ENCODE results near the gene MAFB.
"Not testable (repeated sequence)": the region's sequence is repeated elsewhere in the genome, so short reads cannot be mapped to it uniquely, and the experiment has no call there.

MAFB gene

GRCh38 chr20:40689100-40689942 is at the start of gene MAFB:
TSS of gene MAFB (minus strand) at chr20:40689236. CDS start at chr20:40688850, 386 bp downstream.
- in situ Hi-C loops (cut with MboI; ENCODE audit: low sequenced_read_pairs) = loop anchor here (25.0 kb wide), 1 partner anchor 802 kb away; no protein-coding TSS in a partner anchor

GRCh38 chr20:40736468-40736867 is 47.4 kb upstream of the MAFB start:
- in situ Hi-C loops (cut with MboI; ENCODE audit: low sequenced_read_pairs) = not testable (repeated sequence)

GRCh38 chr20:40728996-40729395 is 40.0 kb upstream of the MAFB start:
- in situ Hi-C loops (cut with MboI; ENCODE audit: low sequenced_read_pairs) = no loop called here

GRCh38 chr20:40728470-40728869 is 39.4 kb upstream of the MAFB start:
- in situ Hi-C loops (cut with MboI; ENCODE audit: low sequenced_read_pairs) = no loop called here

DNA sequence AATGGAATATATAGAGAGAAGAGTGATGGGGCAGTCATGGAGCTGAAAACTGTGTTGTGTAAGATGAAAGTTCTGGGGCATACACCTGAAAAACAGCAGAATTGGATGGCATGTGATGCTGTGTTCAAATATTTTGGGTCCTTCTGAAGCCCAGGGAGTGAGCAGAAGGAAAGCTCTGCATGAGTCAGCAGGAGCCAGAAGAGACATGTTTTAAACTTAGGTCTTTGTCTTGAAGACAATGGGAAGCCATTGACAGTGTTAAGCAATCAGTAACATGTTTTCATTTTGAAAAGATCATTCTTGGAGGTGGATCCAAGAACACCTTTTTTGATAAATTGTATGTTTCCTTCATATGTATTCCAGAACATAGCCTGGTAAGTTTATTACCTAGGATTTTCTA is 38.9 kb upstream of the MAFB start:
- in situ Hi-C loops (cut with MboI; ENCODE audit: low sequenced_read_pairs) = no loop called here

- in situ Hi-C loops (cut with MboI; ENCODE audit: low sequenced_read_pairs) = no loop called here
These were observed 37.7 kb upstream of the MAFB start for GRCh38 chr20:40726776-40727175.

DNA sequence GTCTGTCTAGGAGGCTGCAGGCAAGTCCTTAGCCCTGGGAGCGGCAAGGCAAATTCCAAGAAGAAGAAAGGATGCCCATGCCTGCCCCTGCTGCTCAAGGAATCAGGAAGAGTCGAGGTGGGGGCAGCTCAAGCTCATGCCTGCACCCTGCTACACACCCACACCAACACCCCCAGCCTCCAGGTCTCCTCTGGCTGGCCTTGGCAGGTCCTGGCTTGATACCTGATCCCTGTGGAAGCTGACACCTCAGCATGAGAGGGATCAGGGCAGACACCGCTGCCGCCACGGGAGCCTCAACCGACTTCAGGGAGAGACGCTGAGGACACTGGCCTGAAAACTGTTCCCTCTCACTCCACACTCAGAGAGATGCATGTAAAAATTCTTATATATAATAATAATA is 35.5 kb upstream of the MAFB start:
- in situ Hi-C loops (cut with MboI; ENCODE audit: low sequenced_read_pairs) = no loop called here

- in situ Hi-C loops (cut with MboI; ENCODE audit: low sequenced_read_pairs) = no loop called here
These were observed 31.8 kb upstream of the MAFB start for GRCh38 chr20:40720826-40721225.

DNA sequence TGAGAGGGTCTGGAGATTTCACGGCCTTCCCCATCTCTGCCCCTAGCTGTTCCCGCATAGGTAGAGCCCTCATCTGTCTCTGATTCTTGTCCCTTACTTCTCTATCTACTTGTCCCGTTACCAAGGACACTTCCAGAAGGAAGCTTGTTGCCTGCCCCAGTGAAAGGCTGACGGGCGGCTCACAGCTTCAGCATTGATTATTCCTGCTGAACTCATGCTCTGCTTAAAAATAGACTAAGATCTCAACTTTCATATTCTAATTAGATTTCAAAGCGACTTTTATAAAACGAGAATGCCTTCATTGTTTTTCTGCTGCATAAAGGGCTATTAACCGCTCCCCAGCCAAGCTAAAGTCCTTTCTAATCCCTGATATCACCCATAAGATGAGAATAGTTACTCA is 31.1 kb upstream of the MAFB start:
- in situ Hi-C loops (cut with MboI; ENCODE audit: low sequenced_read_pairs) = no loop called here

DNA sequence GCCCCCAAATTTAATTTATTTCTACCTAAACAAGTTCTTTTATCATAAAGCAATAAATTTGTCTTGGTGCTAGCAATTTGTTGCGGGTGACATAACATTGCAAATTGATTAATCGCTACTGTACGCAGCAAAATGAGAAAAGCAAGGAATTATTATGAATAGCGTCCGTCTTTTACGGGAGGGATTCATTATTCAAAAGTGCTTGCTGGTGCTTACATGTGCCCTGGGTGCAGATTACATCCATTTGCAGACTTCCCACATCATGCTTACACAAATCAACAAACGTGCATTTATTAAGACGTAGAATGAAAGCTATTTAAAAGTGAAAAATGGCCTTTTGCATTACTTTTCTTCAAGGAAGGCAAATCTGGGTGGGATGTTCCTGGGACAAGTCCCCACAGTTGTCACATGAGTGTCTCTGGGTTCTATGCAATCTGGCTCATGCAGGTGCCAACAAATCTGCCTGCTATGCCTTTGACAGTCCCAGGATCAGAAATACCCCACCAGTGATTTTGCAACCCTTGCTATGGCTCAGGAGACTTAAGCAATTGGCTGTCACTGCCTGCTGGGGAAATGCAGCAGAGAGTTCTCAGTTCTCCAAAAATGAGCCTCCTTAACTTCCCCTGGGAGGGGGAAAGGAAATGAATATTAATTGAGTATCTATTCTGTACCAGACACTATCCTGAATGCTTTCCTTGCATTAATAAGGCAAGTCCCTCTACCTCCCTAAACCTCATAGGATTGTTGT is 30.1 kb upstream of the MAFB start:
- in situ Hi-C loops (cut with MboI; ENCODE audit: low sequenced_read_pairs) = no loop called here

DNA sequence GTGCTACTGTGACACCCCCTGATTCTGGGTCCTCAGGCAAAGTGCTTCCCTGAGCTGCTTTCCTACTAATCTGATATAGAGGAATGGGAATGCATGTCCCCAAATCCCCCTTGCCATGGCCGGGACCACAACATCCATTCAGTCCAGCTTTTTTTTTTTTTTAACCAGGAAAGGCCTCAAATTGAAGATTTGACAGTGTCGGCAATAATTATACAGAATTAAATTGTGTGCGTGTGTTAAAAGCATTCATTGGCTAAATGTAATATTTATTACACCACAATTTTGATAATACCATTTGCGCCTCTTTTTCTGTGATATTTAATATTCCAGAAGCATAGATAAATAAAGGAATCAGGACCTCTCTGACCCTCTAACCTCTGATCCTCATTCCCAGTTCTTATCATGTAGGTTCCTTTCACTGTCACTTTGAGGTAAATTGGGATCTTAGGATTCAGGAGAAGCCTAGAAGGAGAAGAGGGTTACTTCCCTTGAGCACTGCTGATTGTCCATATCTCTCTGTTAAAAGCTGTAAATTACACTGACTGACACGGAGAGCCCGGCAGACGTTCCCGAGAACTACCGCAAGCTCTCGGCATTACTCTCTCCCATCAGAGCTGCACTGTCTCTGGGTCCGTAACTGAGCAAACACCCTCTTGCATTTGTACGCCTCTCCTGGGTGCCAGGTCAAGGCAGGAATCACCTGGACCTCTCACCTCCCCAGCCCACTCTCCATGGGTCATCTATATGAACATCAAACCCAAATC is 29.4 kb upstream of the MAFB start:
- in situ Hi-C loops (cut with MboI; ENCODE audit: low sequenced_read_pairs) = no loop called here

GRCh38 chr20:40717343-40717865 is 28.4 kb upstream of the MAFB start:
- in situ Hi-C loops (cut with MboI; ENCODE audit: low sequenced_read_pairs) = no loop called here

DNA sequence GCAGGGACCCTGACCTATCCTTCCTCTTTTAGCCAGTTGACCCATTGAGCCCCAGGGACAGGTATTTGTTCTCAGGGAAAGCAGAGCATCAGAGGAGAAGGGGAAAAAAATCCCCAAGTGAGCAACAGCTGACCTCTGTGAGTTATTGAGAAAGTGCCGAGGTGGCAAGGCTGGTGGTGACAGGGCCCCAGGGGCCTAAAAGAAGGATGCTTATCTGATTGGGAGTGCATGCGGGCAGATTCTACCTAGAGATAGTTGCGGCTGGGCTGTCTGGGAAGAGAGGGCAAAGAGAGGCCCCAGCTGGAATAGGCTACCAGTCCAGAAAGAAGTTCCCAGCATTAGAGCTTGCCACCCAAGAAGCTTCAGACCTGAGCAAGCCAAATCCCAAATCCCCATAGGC is 26.5 kb upstream of the MAFB start:
- in situ Hi-C loops (cut with MboI; ENCODE audit: low sequenced_read_pairs) = no loop called here

DNA sequence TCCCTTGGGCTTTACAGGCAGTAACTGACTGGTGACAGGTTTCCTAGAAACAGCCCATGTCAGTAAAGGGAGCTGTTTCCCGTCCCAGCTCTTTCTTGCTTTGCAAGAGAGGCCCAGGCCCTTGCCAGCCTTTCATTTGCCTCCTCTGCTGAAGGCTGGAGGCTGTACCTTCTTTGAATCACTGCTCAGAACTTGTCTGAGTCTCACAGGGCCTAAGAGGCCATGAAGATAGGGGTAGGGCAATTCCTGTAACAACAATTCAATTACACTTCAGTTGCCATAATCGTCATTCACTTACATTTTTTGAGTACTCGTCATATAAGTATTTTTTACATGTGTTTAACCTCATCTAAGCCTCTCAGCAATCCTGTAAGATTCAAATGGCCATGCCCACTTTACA is 25.9 kb upstream of the MAFB start:
- in situ Hi-C loops (cut with MboI; ENCODE audit: low sequenced_read_pairs) = no loop called here

GRCh38 chr20:40714109-40714508 is 25.1 kb upstream of the MAFB start:
- in situ Hi-C loops (cut with MboI; ENCODE audit: low sequenced_read_pairs) = no loop called here

DNA sequence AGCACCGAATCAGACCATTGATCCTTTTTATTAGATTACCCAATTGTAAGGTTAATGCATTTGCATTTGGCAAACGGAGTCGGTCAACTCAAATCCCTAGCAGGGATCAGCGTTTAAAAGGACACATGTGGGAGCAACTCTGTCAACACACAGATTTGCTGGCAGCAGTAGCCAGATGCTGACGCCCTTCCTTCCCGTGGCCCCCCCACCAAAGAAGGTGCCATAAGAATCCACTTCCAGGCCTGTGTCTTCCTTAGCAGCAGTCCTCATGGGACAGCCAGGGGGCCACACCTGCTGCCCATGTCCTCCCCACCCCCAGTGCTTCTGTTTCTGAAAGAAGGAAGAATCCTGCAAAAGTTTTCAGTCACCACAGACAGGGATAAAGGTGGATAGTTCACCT is 24.5 kb upstream of the MAFB start:
- in situ Hi-C loops (cut with MboI; ENCODE audit: low sequenced_read_pairs) = no loop called here

DNA sequence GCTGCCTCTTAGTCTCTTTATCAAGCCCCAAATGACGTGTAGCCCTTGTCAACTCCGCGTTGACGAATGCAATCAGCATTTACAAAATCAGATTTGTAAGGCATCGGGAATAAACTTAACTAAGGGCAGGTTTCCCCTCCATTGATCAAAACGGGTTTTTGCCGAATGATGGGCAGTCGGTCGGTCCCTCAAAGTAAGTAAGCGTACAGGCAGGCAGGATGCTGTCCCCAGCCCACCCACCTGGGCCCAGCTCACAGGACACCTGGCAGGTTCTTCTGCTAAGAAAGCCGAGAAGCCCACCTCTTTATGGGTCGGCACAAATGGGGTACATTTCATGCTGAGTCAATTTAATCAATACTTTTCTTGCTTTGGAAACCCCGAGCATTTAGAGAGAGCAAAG is 22.0 kb upstream of the MAFB start:
- in situ Hi-C loops (cut with MboI; ENCODE audit: low sequenced_read_pairs) = no loop called here

DNA sequence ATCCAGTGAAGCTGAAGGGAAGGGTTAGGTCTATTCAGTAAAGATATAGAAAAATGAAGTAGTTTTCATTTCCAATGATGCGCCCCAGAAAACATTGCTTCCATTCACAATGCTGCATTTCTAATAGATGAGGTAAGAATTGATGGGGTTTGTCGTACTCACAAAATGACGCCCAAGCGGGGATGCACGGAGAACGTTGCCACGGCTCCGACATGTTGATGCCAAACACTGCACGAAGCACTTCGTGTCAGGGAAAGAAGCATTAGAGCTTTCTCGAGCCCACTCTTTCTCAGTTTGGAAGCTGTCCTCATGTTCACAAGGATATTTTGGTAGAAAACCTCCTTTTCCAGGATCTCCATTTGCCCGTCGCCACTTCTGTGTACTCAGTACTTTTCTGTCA is 21.6 kb upstream of the MAFB start:
- in situ Hi-C loops (cut with MboI; ENCODE audit: low sequenced_read_pairs) = no loop called here

- in situ Hi-C loops (cut with MboI; ENCODE audit: low sequenced_read_pairs) = no loop called here
These were observed 18.0 kb upstream of the MAFB start for GRCh38 chr20:40706977-40707582.

- in situ Hi-C loops (cut with MboI; ENCODE audit: low sequenced_read_pairs) = no loop called here
These were observed 16.4 kb upstream of the MAFB start for GRCh38 chr20:40705413-40705812.

DNA sequence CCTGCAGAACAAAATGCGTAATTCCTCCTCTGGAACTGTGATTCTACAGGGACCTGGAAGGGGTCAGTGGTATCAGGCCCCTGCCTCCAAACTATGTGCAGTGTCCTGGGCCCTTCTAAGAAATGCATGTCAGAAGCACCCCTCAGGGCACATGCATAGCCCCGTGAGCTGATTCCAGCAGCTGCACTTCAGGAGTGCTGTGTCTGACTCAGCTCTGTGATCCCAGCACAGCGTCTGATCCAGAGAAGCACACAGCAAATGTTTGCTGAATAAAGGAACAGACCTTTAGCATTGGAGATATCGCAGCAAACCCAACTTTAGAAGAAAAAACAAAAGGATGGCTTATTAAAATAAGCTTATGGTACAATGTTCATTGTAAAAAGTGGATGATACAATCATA is 15.8 kb upstream of the MAFB start:
- in situ Hi-C loops (cut with MboI; ENCODE audit: low sequenced_read_pairs) = no loop called here
